Activated CD4-positive, alpha-beta T cell treated with anti-CD3 and anti-CD28 coated beads, Interleukin-2, amount 50 U/mL, for 4 hours (primary cell): ENCODE results near the gene REN.

ENCODE experiments used
- DNase-seq, 2 experiments: peaks; one replicate each; pipeline ENCODE4 v3.0.0-alpha.2; 2020

The REN gene

GRCh38 chr1:204166219-204166618 is at the start of gene REN:
TSS of gene REN (minus strand) at chr1:204166337. CDS start at chr1:204166293, 44 bp downstream.
- DNase-seq = no peak

GRCh38 chr1:204213668-204214662 is 47.8 kb upstream of the REN start, which contains the start of gene GOLT1A:
TSS of gene GOLT1A (minus strand) at chr1:204213988. CDS start at chr1:204213906, 82 bp downstream.
- peak; percentile 30 to 44 for DNase-seq

- no peak for DNase-seq
Measured at GRCh38 chr1:204212715-204213114, 46.6 kb upstream of the REN start.

GRCh38 chr1:204211046-204211445 is 44.9 kb upstream of the REN start:
- no peak for DNase-seq

GRCh38 chr1:204207136-204207616 is 41.0 kb upstream of the REN start:
- DNase-seq = peak; percentile 64 to 66

GRCh38 chr1:204206121-204206520 is 40.0 kb upstream of the REN start:
- no peak for DNase-seq

- DNase-seq = no peak
Measured at GRCh38 chr1:204205486-204205885, 39.3 kb upstream of the REN start.

- no peak for DNase-seq
Measured at GRCh38 chr1:204204944-204205343, 38.8 kb upstream of the REN start.

- no peak for DNase-seq
Measured at GRCh38 chr1:204203206-204203767, 37.1 kb upstream of the REN start.

- DNase-seq = no peak
Measured at GRCh38 chr1:204202481-204202880, 36.3 kb upstream of the REN start.

GRCh38 chr1:204201348-204202040 is 35.4 kb upstream of the REN start:
- no peak for DNase-seq

GRCh38 chr1:204199579-204199978 is 33.4 kb upstream of the REN start:
- DNase-seq = no peak

- no peak for DNase-seq
Measured at GRCh38 chr1:204198348-204199340, 32.5 kb upstream of the REN start.

GRCh38 chr1:204197068-204197467 is 30.9 kb upstream of the REN start:
- no peak for DNase-seq

GRCh38 chr1:204196068-204196795 is 30.1 kb upstream of the REN start, which contains the start of gene KISS1:
TSS of gene KISS1 (minus strand) at chr1:204196491. CDS start at chr1:204192876, 3,615 bp downstream.
- no peak for DNase-seq

- no peak for DNase-seq
Measured at GRCh38 chr1:204194771-204195170, 28.6 kb upstream of the REN start.

GRCh38 chr1:204194080-204194479 is 27.9 kb upstream of the REN start:
- no peak for DNase-seq

GRCh38 chr1:204192589-204193352 is 26.6 kb upstream of the REN start:
- no peak for DNase-seq

GRCh38 chr1:204192046-204192445 is 25.9 kb upstream of the REN start:
- DNase-seq = no peak

GRCh38 chr1:204191456-204191855 is 25.3 kb upstream of the REN start:
- no peak for DNase-seq
